Measurements from ENCODE around the gene ATP6V1G1.
"Not testable (repeated sequence)": the region's sequence is repeated elsewhere in the genome, so short reads cannot be mapped to it uniquely, and the experiment has no call there.

ATP6V1G1 gene

DNA sequence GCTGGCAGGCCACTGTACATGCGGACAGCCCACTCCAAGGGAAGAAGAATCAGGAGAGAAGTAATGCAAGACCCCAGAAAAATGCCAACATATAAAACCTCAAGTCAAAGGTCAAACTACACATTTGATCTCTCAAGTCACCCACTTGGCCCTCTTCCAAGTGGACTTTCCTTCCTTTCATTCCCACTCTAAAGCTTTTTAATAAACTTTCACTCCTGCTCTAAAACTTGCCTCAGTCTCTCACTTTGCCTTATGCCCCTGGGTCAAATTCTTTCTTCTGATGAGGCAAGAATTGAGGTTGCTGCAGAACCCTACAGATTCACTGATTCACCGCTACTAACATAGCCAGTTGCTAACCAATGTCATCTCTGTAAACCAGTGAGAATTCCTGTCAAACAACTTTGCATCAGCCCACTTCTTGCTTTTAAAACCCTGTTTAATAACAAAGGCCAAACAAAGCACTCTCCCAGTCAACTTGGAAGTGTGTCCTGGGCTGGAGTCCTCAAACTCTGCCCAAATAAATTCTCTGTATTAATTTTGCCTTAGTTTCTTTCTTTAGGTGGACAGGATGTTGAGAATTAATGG is 6.9 kb upstream of the ATP6V1G1 start:
- Histone ChIP-seq H3K4me3 (ENCODE audit: low read depth in 1 of 2, low read length in 2 of 2) (no peak overlapping the region), H3K4me1 (ENCODE audit: control insufficient read depth in 1 of 2, insufficient read depth in 2 of 2, low read length in 2 of 2) (no peaks in the 10 kb centered on the region), H3K36me3 (ENCODE audit: control insufficient read depth in 1 of 2, insufficient read depth in 2 of 2, low read length in 2 of 2) (no peaks in the 10 kb centered on the region), H3K27ac (ENCODE audit: low read length) (no peak overlapping the region), H3K9me3 (ENCODE audit: control insufficient read depth in 1 of 2, low read length in 2 of 2) (no peaks in the 10 kb centered on the region), H3K27me3 (ENCODE audit: low read depth, low read length) (no peaks in the 10 kb centered on the region)

DNA sequence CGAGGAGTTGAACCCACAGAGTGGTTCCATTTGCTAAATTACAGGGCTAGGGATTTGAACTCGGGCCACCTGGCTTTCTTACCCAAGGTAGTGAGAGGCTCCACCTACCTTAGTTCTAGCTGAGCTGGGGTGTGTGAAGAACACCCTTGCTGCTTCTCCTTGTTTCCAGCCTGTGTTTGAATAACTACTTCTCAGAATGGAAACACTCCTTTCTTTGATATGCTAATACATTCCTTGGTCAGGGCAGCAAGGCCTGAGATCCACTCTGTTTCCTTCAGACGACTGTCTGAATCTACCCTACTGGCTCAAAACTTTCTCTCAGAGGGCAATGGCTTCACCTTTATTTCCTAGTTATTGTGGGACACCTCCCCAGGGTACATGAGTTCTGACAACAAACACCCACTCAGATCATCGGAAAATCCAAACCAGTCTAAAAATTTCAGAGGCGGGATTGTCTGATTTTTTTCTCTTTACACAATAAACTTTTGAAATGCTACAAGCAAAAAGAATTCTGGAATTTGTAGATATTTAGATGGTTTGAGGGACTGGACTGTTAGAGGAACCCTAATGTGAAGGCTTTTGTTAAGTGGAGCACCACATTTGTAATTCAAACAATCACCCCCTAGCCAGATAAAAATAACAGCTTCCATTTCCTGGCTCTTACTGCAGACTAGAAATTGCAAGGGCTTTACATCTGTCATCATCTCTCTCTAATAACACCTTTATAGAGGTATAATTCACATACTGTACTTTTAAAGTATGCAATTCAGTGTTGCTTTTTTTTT is 4.0 kb upstream of the ATP6V1G1 start:
- Histone ChIP-seq H3K36me3 (ENCODE audit: control insufficient read depth in 1 of 2, insufficient read depth in 2 of 2, low read length in 2 of 2) (no peaks in the 10 kb centered on the region), H3K4me3 (ENCODE audit: low read depth in 1 of 2, low read length in 2 of 2) (no peak overlapping the region), H3K4me1 (ENCODE audit: control insufficient read depth in 1 of 2, insufficient read depth in 2 of 2, low read length in 2 of 2) (peaks cover 0 to 4% of the 10 kb centered on the region in 2 donors), H3K9me3 (ENCODE audit: control insufficient read depth in 1 of 2, low read length in 2 of 2) (no peaks in the 10 kb centered on the region), H3K27me3 (ENCODE audit: low read depth, low read length) (no peaks in the 10 kb centered on the region), H3K27ac (ENCODE audit: low read length) (no peak overlapping the region)

DNA sequence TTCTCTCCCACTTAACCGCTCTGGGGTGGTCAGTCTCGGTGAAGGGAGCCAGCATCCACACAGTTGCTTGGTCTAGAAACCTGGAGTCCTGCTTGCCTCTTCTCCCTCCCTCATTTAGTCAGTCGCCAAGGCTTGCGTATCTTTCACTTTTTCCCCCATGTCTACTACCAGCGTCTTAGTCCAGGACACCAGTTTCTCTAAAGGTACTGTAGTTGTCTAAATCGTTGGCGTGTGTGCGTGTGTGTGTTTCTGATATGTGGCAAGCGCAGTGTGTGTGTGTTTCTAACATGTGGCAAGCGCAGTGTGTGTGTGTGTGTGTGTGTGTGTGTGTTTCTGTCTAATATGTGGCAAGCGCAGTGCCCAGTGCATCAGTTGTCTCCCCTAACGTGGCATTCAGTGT is 641 bp downstream of the ATP6V1G1 start:
- Histone ChIP-seq H3K27me3 (ENCODE audit: low read depth, low read length) (no peaks in the 10 kb centered on the region), H3K4me1 (ENCODE audit: control insufficient read depth in 1 of 2, insufficient read depth in 2 of 2, low read length in 2 of 2) (peaks cover 29 to 45% of the 10 kb centered on the region in 2 donors), H3K36me3 (ENCODE audit: control insufficient read depth in 1 of 2, insufficient read depth in 2 of 2, low read length in 2 of 2) (peaks cover 7% of the 10 kb centered on the region in 2 donors), H3K4me3 (ENCODE audit: low read depth in 1 of 2, low read length in 2 of 2) (peak overlapping the region; percentile 94 to 97), H3K27ac (ENCODE audit: low read length) (peak overlapping the region; percentile 95), H3K9me3 (ENCODE audit: control insufficient read depth in 1 of 2, low read length in 2 of 2) (no peaks in the 10 kb centered on the region)

DNA sequence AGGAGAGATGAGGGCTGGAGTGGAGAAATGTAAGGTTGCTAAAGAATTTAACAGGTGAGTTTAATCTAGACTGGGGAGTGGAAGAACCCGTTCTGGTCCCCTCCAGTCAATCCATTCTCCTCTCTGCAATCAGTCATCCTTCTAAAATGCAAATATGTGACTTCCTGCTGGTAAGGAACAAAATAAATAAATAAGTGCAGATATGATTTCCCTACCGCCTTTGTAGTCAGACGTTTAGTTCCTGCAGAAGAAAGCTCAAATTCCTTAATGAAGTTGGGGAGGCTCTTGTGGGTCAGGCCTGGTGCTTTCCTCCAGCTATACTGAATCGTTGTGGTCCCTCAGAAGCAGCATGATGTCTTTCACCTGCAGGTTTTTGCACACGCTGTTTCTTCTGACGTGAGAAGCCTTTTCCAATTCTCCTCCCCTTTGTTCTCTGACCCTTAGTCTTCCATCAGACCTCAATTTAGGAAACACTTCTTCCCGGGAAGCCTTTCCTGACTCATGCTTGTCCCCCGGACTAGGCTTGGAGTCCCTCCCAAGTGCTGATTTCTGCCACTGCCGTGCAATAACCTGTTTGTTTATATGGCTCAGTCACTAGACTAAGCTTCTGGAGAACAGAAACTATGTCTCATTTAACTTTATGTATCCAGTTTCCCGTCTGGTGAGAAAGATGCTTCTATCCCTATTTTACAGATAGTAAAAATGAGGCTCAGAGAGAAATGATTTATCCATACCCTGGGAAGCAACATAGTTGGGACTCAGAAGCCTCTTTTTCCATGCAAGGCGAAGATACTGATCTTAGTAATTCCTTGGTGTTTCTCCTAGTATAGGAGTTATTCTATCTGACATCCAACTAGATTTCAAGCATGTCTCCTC is 1.3 kb downstream of the ATP6V1G1 start:
- no peaks in the 10 kb centered on the region for H3K9me3 ChIP-seq (ENCODE audit: control insufficient read depth in 1 of 2, low read length in 2 of 2)
- H3K36me3 ChIP-seq (ENCODE audit: control insufficient read depth in 1 of 2, insufficient read depth in 2 of 2, low read length in 2 of 2), result peaks cover 13 to 14% of the 10 kb centered on the region in 2 donors
- H3K27me3 ChIP-seq (ENCODE audit: low read depth, low read length), result no peaks in the 10 kb centered on the region
- peak overlapping the region; percentile 95 for H3K27ac ChIP-seq (ENCODE audit: low read length)
- peak overlapping the region; percentile 94 to 97 for H3K4me3 ChIP-seq (ENCODE audit: low read depth in 1 of 2, low read length in 2 of 2)
- H3K4me1 ChIP-seq (ENCODE audit: control insufficient read depth in 1 of 2, insufficient read depth in 2 of 2, low read length in 2 of 2), result peaks cover 29 to 45% of the 10 kb centered on the region in 2 donors

DNA sequence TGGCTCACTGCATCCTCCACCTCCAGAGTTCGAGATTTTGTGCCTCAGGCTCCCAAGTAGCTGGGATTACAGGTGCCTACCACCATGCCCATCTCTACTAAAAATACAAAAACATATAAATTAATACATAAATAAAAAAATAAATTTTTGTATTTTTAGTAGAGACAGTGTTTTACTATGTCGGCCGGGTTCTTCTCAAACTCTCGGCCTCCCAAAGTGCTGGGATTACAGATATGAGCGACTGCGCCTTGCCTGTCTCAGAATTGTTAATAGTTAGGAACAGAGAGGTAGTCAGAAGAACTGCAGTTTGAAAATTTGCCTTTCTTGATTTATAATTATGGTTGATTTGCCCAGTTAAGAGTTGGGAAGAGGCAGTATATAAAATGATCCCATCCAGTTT is 2.8 kb downstream of the ATP6V1G1 start:
- H3K4me1 ChIP-seq (ENCODE audit: control insufficient read depth in 1 of 2, insufficient read depth in 2 of 2, low read length in 2 of 2), result peaks cover 29 to 45% of the 10 kb centered on the region in 2 donors
- no peaks in the 10 kb centered on the region for H3K9me3 ChIP-seq (ENCODE audit: control insufficient read depth in 1 of 2, low read length in 2 of 2)
- H3K27ac ChIP-seq (ENCODE audit: low read length), result no peak overlapping the region
- H3K36me3 ChIP-seq (ENCODE audit: control insufficient read depth in 1 of 2, insufficient read depth in 2 of 2, low read length in 2 of 2), result peaks cover 17 to 26% of the 10 kb centered on the region in 2 donors
- no peaks in the 10 kb centered on the region for H3K27me3 ChIP-seq (ENCODE audit: low read depth, low read length)
- H3K4me3 ChIP-seq (ENCODE audit: low read depth in 1 of 2, low read length in 2 of 2), result no peak overlapping the region

DNA sequence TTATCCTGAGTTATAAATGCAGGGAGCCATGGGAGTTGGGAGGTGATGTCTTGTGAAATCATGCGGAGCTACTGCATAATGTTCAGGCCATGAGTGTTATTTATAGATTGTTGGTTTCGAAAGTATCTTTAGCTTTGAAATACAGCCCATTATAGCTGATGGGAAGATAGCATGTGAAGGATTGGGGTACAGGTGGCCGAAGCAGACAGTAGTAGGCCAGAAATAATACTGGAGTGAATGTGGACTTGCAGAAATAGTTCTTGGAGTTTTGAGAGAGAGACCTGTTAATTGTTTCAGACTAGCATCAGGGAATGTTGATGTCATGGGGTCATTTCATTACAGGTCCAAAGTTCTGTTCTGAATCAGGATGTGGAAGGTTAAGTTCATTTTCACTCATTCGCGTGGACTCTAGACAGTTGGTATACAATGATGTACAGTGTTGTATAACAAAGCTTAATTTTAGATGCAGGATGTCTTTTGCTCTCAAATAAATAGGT is 3.8 kb downstream of the ATP6V1G1 start:
- Histone ChIP-seq H3K4me1 (ENCODE audit: control insufficient read depth in 1 of 2, insufficient read depth in 2 of 2, low read length in 2 of 2) (peaks cover 29 to 45% of the 10 kb centered on the region in 2 donors), H3K4me3 (ENCODE audit: low read depth in 1 of 2, low read length in 2 of 2) (peak overlapping the region in 1 of 2 donors; percentile 4), H3K27ac (ENCODE audit: low read length) (peak overlapping the region; percentile 76), H3K27me3 (ENCODE audit: low read depth, low read length) (no peaks in the 10 kb centered on the region), H3K9me3 (ENCODE audit: control insufficient read depth in 1 of 2, low read length in 2 of 2) (no peaks in the 10 kb centered on the region), H3K36me3 (ENCODE audit: control insufficient read depth in 1 of 2, insufficient read depth in 2 of 2, low read length in 2 of 2) (peaks cover 23 to 29% of the 10 kb centered on the region in 2 donors)

DNA sequence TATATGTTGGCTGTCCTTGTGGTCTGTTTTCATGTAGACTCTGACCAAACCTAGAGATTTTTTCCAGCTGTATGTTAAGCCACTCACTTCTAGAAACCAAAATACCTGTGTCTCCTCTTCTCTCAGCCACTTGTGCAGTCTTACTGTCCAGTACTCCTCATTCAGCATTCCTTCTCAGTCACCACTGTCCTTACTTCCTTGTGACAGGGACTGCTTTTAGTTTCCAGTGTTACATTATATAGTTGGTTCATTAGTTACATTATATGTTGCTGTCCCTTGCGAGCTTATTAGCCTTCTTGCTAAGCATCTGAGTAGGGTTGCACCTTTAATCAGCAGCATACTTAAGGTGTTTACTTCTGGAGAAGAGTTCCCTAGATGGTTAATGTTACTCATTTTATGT is 4.3 kb downstream of the ATP6V1G1 start:
- H3K27me3 ChIP-seq (ENCODE audit: low read depth, low read length), result no peaks in the 10 kb centered on the region
- H3K27ac ChIP-seq (ENCODE audit: low read length), result peak overlapping the region; percentile 76
- peak overlapping the region in 1 of 2 donors; percentile 8 for H3K4me3 ChIP-seq (ENCODE audit: low read depth in 1 of 2, low read length in 2 of 2)
- no peaks in the 10 kb centered on the region for H3K9me3 ChIP-seq (ENCODE audit: control insufficient read depth in 1 of 2, low read length in 2 of 2)
- peaks cover 23 to 29% of the 10 kb centered on the region in 2 donors for H3K36me3 ChIP-seq (ENCODE audit: control insufficient read depth in 1 of 2, insufficient read depth in 2 of 2, low read length in 2 of 2)
- peaks cover 29 to 45% of the 10 kb centered on the region in 2 donors for H3K4me1 ChIP-seq (ENCODE audit: control insufficient read depth in 1 of 2, insufficient read depth in 2 of 2, low read length in 2 of 2)

DNA sequence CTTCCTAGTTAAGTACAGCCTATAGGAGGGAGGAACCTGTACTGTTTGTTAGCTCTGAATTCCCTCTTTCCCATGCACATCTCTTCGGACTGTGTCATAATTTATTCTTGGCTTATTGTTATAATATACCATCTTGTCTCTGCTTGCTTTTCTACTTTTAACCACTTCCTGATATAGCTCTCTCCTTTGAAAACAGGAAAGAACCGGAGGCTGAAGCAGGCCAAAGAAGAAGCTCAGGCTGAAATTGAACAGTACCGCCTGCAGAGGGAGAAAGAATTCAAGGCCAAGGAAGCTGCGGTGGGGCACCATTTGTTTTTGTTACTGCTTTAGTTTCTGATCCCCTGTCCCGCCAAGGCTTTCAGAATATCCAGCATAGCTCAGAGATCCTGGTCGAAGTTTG is 4.8 kb downstream of the ATP6V1G1 start:
- Histone ChIP-seq H3K4me1 (ENCODE audit: control insufficient read depth in 1 of 2, insufficient read depth in 2 of 2, low read length in 2 of 2) (peaks cover 29 to 45% of the 10 kb centered on the region in 2 donors), H3K36me3 (ENCODE audit: control insufficient read depth in 1 of 2, insufficient read depth in 2 of 2, low read length in 2 of 2) (peaks cover 25 to 31% of the 10 kb centered on the region in 2 donors), H3K27me3 (ENCODE audit: low read depth, low read length) (no peaks in the 10 kb centered on the region), H3K4me3 (ENCODE audit: low read depth in 1 of 2, low read length in 2 of 2) (peak overlapping the region in 1 of 2 donors; percentile 8), H3K9me3 (ENCODE audit: control insufficient read depth in 1 of 2, low read length in 2 of 2) (no peaks in the 10 kb centered on the region), H3K27ac (ENCODE audit: low read length) (peak overlapping the region; percentile 76)

DNA sequence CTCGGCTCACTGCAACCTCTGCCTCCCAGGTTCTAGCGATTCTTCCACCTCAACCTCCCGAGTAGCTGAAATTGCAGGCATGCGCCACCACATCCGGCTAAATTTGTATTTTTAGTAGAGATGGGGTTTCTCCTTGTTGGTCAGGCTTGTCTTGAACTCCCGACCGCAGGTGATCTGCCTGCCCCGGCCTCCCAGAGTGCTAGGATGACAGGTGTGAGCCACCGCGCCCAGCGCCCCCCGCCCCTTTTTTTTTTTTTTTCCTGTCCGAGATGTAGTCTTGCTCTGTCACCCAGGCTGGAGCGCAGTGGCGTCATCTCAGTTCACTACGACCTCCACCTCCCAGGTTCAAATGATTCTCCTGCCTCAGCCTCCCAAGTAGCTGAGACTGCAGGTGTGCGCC is 6.6 kb downstream of the ATP6V1G1 start:
- Histone ChIP-seq H3K27me3 (ENCODE audit: low read depth, low read length) (no peaks in the 10 kb centered on the region), H3K36me3 (ENCODE audit: control insufficient read depth in 1 of 2, insufficient read depth in 2 of 2, low read length in 2 of 2) (peaks cover 40 to 48% of the 10 kb centered on the region in 2 donors), H3K9me3 (ENCODE audit: control insufficient read depth in 1 of 2, low read length in 2 of 2) (no peaks in the 10 kb centered on the region), H3K27ac (ENCODE audit: low read length) (no peak overlapping the region), H3K4me3 (ENCODE audit: low read depth in 1 of 2, low read length in 2 of 2) (no peak overlapping the region), H3K4me1 (ENCODE audit: control insufficient read depth in 1 of 2, insufficient read depth in 2 of 2, low read length in 2 of 2) (peaks cover 26 to 35% of the 10 kb centered on the region in 2 donors)

DNA sequence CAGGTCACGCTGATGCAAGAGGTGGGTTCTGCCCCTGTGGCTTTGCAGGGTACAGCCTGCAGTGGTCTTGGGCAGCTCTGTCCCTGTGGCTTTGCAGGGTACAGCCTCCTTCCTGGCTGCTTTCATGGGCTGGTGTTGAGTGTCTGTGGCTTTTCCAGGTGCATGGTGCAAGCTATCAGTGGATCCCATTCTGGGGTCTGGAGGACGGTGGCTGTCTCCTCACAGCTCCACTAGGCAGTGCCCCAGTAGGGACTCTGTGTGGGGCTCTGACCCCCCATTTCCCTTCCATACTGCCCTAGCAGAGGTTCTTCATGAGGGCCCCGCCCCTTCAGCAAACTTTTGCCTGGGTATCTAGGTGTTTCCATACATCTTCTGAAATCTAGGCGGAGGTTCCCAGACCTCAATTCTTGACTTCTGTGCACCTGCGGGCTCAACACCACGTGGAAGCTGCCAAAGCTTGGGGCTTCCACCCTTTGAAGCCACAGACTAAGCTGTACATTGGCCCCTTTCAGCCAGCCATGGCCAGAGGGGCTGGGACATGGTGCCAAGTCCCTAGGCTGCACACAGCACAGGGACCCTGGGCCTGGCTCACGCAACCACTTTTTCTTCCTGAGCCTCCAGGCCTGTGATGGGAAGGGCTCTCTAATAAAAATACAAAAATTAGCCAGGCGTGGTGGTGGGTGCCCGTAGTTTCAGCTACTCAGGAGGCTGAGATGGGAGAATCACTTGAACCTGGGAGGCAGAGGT is 13.1 kb downstream of the ATP6V1G1 start:
- not testable (repeated sequence) for H3K4me3 ChIP-seq (ENCODE audit: low read depth in 1 of 2, low read length in 2 of 2); H3K9me3 ChIP-seq (ENCODE audit: control insufficient read depth in 1 of 2, low read length in 2 of 2); H3K27me3 ChIP-seq (ENCODE audit: low read depth, low read length); H3K4me1 ChIP-seq (ENCODE audit: control insufficient read depth in 1 of 2, insufficient read depth in 2 of 2, low read length in 2 of 2); H3K27ac ChIP-seq (ENCODE audit: low read length)
- H3K36me3 ChIP-seq (ENCODE audit: control insufficient read depth in 1 of 2, insufficient read depth in 2 of 2, low read length in 2 of 2), result peaks cover 19 to 30% of the 10 kb centered on the region in 2 donors

All from muscle layer of duodenum (tissue), 2 donors.